ENCODE data around the gene SMARCA2.

DNA sequence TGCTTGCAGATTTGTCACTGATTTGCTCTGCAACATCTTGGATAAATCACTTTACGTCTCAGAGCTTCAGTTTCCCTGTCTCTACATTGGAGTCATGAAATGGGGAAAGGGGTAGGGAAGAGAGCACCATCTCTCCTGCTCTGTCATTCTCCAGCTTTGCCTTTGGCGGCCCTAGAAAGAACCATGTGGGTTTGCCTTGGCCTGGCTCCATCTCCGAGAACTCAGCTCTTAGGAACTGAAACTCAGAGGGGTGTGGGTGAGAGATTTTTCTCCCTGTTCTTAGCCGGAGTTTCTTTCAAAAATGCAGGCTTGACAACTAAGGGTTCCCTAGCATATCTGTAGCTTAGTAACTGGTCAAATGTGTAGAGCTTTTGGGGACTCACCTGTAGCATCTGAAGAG, 123.5 kb downstream of the SMARCA2 start:
- TF ChIP-seq, protein P1, sequence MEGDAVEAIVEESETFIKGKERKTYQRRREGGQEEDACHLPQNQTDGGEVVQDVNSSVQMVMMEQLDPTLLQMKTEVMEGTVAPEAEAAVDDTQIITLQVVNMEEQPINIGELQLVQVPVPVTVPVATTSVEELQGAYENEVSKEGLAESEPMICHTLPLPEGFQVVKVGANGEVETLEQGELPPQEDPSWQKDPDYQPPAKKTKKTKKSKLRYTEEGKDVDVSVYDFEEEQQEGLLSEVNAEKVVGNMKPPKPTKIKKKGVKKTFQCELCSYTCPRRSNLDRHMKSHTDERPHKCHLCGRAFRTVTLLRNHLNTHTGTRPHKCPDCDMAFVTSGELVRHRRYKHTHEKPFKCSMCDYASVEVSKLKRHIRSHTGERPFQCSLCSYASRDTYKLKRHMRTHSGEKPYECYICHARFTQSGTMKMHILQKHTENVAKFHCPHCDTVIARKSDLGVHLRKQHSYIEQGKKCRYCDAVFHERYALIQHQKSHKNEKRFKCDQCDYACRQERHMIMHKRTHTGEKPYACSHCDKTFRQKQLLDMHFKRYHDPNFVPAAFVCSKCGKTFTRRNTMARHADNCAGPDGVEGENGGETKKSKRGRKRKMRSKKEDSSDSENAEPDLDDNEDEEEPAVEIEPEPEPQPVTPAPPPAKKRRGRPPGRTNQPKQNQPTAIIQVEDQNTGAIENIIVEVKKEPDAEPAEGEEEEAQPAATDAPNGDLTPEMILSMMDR (IDR thresholded peaks at IDR 0.05), result no peak
- no peak for TF ChIP-seq POLR2A (IDR thresholded peaks at IDR 0.05)
